Measurements from ENCODE around the gene GRK5. TPM values are rescaled to one million over a fixed set of nuclear protein-coding genes. Genes with fewer than 3 reads are reported as not detected.
A peak's percentile ranks its signal among the peaks of the same experiment; 100 is the strongest.

GRK5 gene
- total and polyA plus RNA-seq, 4 donors = 18.5 to 43.1 (median 40.3) TPM

DNA sequence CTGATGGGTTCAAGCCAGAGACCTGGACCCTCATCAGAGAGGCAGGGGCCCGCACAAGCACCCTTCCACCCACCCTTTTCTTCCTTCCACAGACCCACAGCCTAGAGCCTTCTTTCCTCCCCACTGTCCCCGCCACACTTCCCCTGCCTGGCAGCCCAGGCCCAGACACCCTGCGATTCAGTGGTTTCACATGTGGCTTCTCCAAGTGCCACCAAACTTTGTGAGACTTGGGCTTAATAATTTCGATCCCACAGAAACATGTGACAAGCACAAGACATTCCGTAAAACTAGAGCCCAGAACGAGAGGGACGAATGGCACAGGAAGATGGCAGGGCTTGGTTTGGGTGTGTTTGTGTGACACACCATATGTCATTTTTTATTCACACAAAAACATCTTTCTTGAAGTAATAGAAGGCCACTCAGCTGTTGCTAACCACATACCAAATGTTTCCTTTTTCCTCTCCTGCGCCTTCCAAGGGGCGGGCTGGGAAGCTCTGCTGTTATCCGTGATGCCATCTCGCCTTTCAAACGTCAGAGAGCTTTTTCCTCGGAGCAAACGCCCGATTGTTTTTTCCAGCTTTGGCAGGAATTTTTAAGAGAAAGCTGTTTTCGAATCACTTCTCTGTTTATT lies 162.9 kb downstream of the GRK5 start:
- Histone ChIP-seq H3K36me3 (ENCODE audit: control insufficient read depth in 4 of 4, insufficient read depth in 4 of 4, low read length in 4 of 4) (peaks cover 0 to 4% (median 0%) of the 10 kb centered on the region in 4 donors), H3K27me3 (ENCODE audit: control insufficient read depth in 3 of 3, insufficient read depth in 3 of 3, low read length in 2 of 3) (no peaks in the 10 kb centered on the region), H3K27ac (ENCODE audit: low read depth in 1 of 2, low read length in 1 of 2) (peak overlapping the region; percentile 74 to 91), H3K9me3 (ENCODE audit: control insufficient read depth in 4 of 4, insufficient read depth in 3 of 4, low read length in 3 of 4) (peaks cover 0 to 2% (median 0%) of the 10 kb centered on the region in 4 donors), H3K4me1 (ENCODE audit: control insufficient read depth in 5 of 5, insufficient read depth in 5 of 5, low read length in 5 of 5) (peaks cover 10 to 51% (median 37%) of the 10 kb centered on the region in 5 donors), H3K4me3 (no peak overlapping the region), H3K9ac (ENCODE audit: insufficient read depth in 1 of 2, low read length in 2 of 2) (no peak overlapping the region)
- DNase-seq (peak; percentile 66 to 83 (median 81)), ATAC-seq (ENCODE audit: insufficient read depth, low FRiP score) (no peak)
- no peak for TF ChIP-seq CTCF (IDR thresholded peaks at IDR 0.05; ENCODE audit: control extremely low read depth, extremely low read depth)
- WGBS, 2 donors = 20 to 28% methylated on average over 16 of the region's 16 CpGs

DNA sequence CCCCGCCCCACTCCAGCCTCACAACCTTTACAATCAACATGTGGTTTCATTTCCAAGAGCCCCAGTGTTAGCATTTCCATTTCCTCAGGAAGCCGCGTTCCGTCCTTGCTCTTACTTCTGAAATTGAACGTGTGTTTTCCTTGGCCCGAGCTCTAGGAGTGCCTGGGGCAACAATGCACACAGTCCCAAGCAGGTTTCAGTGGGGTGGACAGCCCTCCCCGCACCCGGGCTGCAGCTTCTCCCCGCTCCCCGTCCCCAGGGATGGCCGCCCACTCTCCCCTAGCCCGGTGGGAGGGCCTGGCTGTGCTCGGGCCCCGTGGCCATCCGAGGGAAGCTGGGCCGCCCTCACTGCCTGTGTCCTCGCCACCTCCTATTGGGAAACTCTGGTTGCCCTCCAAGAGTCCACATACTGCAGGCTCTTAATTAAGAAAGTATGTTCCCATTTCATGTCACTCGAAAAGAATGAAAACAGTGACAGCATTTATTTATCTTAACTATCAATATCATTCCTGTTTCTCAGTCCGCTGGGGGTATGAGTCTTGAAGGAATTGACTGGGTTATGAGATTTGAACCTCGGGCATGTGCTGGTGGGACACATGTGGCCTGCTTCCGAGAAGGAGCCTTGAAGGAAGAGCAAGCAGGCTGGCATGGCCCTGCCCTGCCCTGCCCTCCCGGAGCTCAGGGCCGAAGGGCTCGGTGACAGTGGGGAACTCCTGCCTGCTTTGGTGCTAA lies 163.8 kb downstream of the GRK5 start:
- Histone ChIP-seq H3K9ac (ENCODE audit: insufficient read depth in 1 of 2, low read length in 2 of 2) (no peak overlapping the region), H3K9me3 (ENCODE audit: control insufficient read depth in 4 of 4, insufficient read depth in 3 of 4, low read length in 3 of 4) (peaks cover 0 to 2% (median 0%) of the 10 kb centered on the region in 4 donors), H3K27me3 (ENCODE audit: control insufficient read depth in 3 of 3, insufficient read depth in 3 of 3, low read length in 2 of 3) (no peaks in the 10 kb centered on the region), H3K27ac (ENCODE audit: low read depth in 1 of 2, low read length in 1 of 2) (peak overlapping the region; percentile 37 to 88), H3K4me3 (no peak overlapping the region), H3K36me3 (ENCODE audit: control insufficient read depth in 4 of 4, insufficient read depth in 4 of 4, low read length in 4 of 4) (peaks cover 0 to 4% (median 0%) of the 10 kb centered on the region in 4 donors), H3K4me1 (ENCODE audit: control insufficient read depth in 5 of 5, insufficient read depth in 5 of 5, low read length in 5 of 5) (peaks cover 10 to 53% (median 27%) of the 10 kb centered on the region in 5 donors)
- WGBS, 2 donors = 35 to 43% methylated on average over 24 of the region's 24 CpGs
- ATAC-seq (ENCODE audit: insufficient read depth, low FRiP score) (peak; percentile 40), DNase-seq (peak; percentile 44 to 61 (median 60))
- TF ChIP-seq CTCF (IDR thresholded peaks at IDR 0.05; ENCODE audit: control extremely low read depth, extremely low read depth) = no peak

GRCh38 chr10:119371704-119372663 lies 164.6 kb downstream of the GRK5 start:
- no peaks in the 10 kb centered on the region for H3K36me3 ChIP-seq (ENCODE audit: control insufficient read depth in 4 of 4, insufficient read depth in 4 of 4, low read length in 4 of 4)
- DNase-seq (no peak), ATAC-seq (ENCODE audit: insufficient read depth, low FRiP score) (no peak)
- no peaks in the 10 kb centered on the region for H3K27me3 ChIP-seq (ENCODE audit: control insufficient read depth in 3 of 3, insufficient read depth in 3 of 3, low read length in 2 of 3)
- peaks cover 10 to 50% (median 26%) of the 10 kb centered on the region in 5 donors for H3K4me1 ChIP-seq (ENCODE audit: control insufficient read depth in 5 of 5, insufficient read depth in 5 of 5, low read length in 5 of 5)
- WGBS, 2 donors = 75% methylated on average over 7 of the region's 7 CpGs
- no peak for TF ChIP-seq CTCF (IDR thresholded peaks at IDR 0.05; ENCODE audit: control extremely low read depth, extremely low read depth)
- no peak overlapping the region for H3K4me3 ChIP-seq
- no peak overlapping the region for H3K9ac ChIP-seq (ENCODE audit: insufficient read depth in 1 of 2, low read length in 2 of 2)
- H3K27ac ChIP-seq (ENCODE audit: low read depth in 1 of 2, low read length in 1 of 2) = peak overlapping the region; percentile 37 to 88
- H3K9me3 ChIP-seq (ENCODE audit: control insufficient read depth in 4 of 4, insufficient read depth in 3 of 4, low read length in 3 of 4) = peaks cover 0 to 2% (median 0%) of the 10 kb centered on the region in 4 donors

Data from lung (tissue), 12 donors.